DOHH2 (cell line): ENCODE measurements around the gene FGD6.

ENCODE experiments used
- CTCF ChIP-seq: fragments of 200-600 bp; sonication (generic); IDR thresholded peaks from one replicate; pipeline ENCODE4 v1.5.1; 2014; ENCODE audit warnings: antibody characterized with exemption, mild to moderate bottlenecking, low read depth, low read length; ENCODE audit not compliant: poor library complexity, severe bottlenecking
- EZH2phosphoT487 ChIP-seq: fragments of 200-600 bp; sonication (generic); IDR thresholded peaks from 2 replicates; pipeline ENCODE4 v1.6.1; 2017; ENCODE audit warnings: borderline replicate concordance, mild to moderate bottlenecking, antibody characterized with exemption, low read length, moderate library complexity, mixed read lengths

DNA sequence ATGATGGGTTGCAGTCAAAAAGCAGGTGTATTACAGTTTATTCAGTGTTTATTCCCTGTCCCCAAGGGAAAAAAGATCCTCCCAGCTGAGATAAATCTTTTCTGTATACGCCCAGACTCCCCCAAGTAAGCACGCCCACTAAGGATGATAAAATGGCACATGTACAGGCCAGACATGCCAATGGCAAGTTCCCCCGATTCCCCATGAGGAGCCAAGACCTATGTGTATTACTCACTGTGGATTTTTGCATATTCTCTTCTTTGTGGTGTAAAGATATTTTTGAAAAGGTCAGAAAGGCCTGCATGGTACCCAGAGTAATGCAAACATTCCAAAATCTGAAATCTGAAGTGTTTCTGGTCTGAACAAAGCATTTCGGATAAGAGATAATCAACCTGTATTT, 166.0 kb downstream of the FGD6 start:
- TF ChIP-seq CTCF (no peak), EZH2phosphoT487 (no peak)
